Measurements from ENCODE around the gene VCY1B. TPM values are rescaled to one million over a fixed set of nuclear protein-coding genes. Genes with fewer than 3 reads are reported as not detected.

Gene VCY1B
- not detected in 2 replicates for total RNA-seq (ENCODE audit: low replicate concordance)

DNA sequence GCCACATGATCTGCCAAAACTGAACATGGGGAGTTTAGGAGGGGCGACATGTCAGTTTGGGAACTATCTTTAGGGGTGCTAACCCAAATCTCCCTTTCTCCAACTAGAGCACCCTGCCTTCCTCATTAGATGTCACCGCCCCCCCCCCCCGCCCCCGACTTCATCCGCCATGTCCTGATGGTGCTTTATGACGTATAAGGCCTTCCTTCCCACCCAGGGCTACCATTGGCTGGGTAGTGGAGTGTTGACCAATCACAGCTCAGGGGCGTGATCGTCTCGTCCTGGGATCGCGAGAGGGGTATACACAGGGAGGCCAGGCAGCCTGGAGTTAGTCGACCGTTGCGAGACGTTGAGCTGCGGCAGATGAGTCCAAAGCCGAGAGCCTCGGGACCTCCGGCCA lies at the start of gene VCY1B:
Gene VCY1B, plus strand, starts transcription at position 301 of the 400 bp plus-strand sequence. Its CDS starts 63 bp downstream, at position 364.

Other genes starting within 250 kb of the VCY1B start
- not detected in 2 replicates for gene VCY, start 69.8 kb upstream of the VCY1B start, total RNA-seq (ENCODE audit: low replicate concordance)

All from smooth muscle cell of the coronary artery (primary cell).